HepG2 (cell line): ENCODE measurements around the gene MAGI1. TPM values are rescaled to one million over a fixed set of nuclear protein-coding genes. Genes with fewer than 3 reads are reported as not detected.

ENCODE experiments used
- CBX2 ChIP-seq, 2 experiments: fragments of 200-600 bp in 1 of 2; sonication (generic); formaldehyde crosslinking in 1 of 2; IDR thresholded peaks; 2 replicates each; pipeline versions ENCODE4 v1.7.0 to v1.8.1; 2018 to 2022; ENCODE audit warnings: low read depth in 2 of 2, low read length in 1 of 2, mild to moderate bottlenecking in 1 of 2, missing genetic modification reagents in 1 of 2
- HNF4A ChIP-seq: sonication (generic); formaldehyde crosslinking; IDR thresholded peaks from 2 replicates; pipeline ENCODE4 v1.4.0; 2020; ENCODE audit warnings: missing genetic modification reagents
- IKZF1 ChIP-seq: fragments of 450-650 bp; IDR thresholded peaks from 2 replicates; pipeline ENCODE4 v1.7.1; 2016
- MYNN ChIP-seq: sonication (generic); formaldehyde crosslinking; IDR thresholded peaks from 2 replicates; pipeline ENCODE4 v1.4.0; 2020; ENCODE audit warnings: mild to moderate bottlenecking, low read depth, missing genetic modification reagents
- NFIC ChIP-seq: IDR thresholded peaks from 2 replicates; pipeline ENCODE4 v1.6.1; 2012; ENCODE audit warnings: mild to moderate bottlenecking, low read length, inconsistent platforms
- NPAS2 ChIP-seq: sonication (generic); formaldehyde crosslinking; IDR thresholded peaks from 2 replicates; pipeline ENCODE4 v1.8.0; 2022; ENCODE audit warnings: mild to moderate bottlenecking, missing genetic modification reagents, borderline replicate concordance
- THAP11 ChIP-seq: IDR thresholded peaks from 2 replicates; pipeline ENCODE4 v1.6.1; 2016; ENCODE audit warnings: missing biosample characterization, missing genetic modification reagents
- U2AF1 ChIP-seq: fragments of 200-400 bp; formaldehyde crosslinking; optimal IDR thresholded peaks from 2 replicates; pipeline ENCODE3; 2017; ENCODE audit warnings: mild to moderate bottlenecking, low read depth, low read length
- YEATS2 ChIP-seq: sonication (generic); formaldehyde crosslinking; IDR thresholded peaks from 2 replicates; pipeline ENCODE4 v1.4.0; 2020; ENCODE audit warnings: missing genetic modification reagents, borderline replicate concordance
- ZNF598 ChIP-seq: sonication (generic); formaldehyde crosslinking; IDR thresholded peaks from 2 replicates; pipeline ENCODE4 v1.5.1; 2020; ENCODE audit warnings: mild to moderate bottlenecking, missing genetic modification reagents, borderline replicate concordance
- polyA plus RNA-seq, 8 experiments: library from polyadenylated mRNA; depleted of rRNA in 3 of 8; stranded (reverse) in 7 of 8; unstranded in 1 of 8; fragments of >200 nt; fragmentation: Illumina TruSeq in 4 of 8; extraction: Trizol in 4 of 8; gene quantifications; 2 replicates each; pipeline versions ENCODE4 v1.2.1 to v1.2.3, GENCODE V29; 2011 to 2016; ENCODE audit warnings: low read depth in 4 of 8, missing spikeins in 1 of 8, mixed read lengths in 1 of 8; ENCODE audit not compliant: insufficient read depth in 1 of 8
- total RNA-seq, 5 experiments: library from RNA; depleted of rRNA; stranded (reverse); fragments of >200 nt; fragmentation: Illumina TruSeq; extraction: Trizol; gene quantifications; 2 replicates each; pipeline ENCODE4 v1.2.3, GENCODE V29; 2016; ENCODE audit warnings: low read depth in 1 of 5
- TF ChIP-seq, protein P1 (sequence below): sonication (generic); formaldehyde crosslinking; IDR thresholded peaks from 2 replicates; pipeline ENCODE4 v1.5.1; 2020; ENCODE audit warnings: mild to moderate bottlenecking, missing genetic modification reagents, borderline replicate concordance
- TF ChIP-seq, protein P2 (sequence below): sonication (generic); formaldehyde crosslinking; IDR thresholded peaks from 2 replicates; pipeline ENCODE4 v1.4.0; 2020; ENCODE audit warnings: missing genetic modification reagents
- TF ChIP-seq, protein P3 (sequence below): sonication (generic); formaldehyde crosslinking; IDR thresholded peaks from 2 replicates; pipeline ENCODE4 v1.4.0; 2020; ENCODE audit warnings: mild to moderate bottlenecking, low read depth, missing genetic modification reagents
- TF ChIP-seq, protein P4 (sequence below): sonication (generic); formaldehyde crosslinking; conservative IDR thresholded peaks from 2 replicates; pipeline ENCODE4 v1.4.0; 2020; ENCODE audit warnings: mild to moderate bottlenecking, missing genetic modification reagents, moderate library complexity
- TF ChIP-seq, protein P5 (sequence below): IDR thresholded peaks from 2 replicates; pipeline ENCODE4 v1.6.1; 2018; ENCODE audit warnings: missing genetic modification reagents

The MAGI1 gene
- total and polyA plus RNA-seq, 2 of the 13 experiments (the other 11 are each of a cell fraction or from before 2014, with no cell fraction given): 22.2 to 26.0 TPM

DNA sequence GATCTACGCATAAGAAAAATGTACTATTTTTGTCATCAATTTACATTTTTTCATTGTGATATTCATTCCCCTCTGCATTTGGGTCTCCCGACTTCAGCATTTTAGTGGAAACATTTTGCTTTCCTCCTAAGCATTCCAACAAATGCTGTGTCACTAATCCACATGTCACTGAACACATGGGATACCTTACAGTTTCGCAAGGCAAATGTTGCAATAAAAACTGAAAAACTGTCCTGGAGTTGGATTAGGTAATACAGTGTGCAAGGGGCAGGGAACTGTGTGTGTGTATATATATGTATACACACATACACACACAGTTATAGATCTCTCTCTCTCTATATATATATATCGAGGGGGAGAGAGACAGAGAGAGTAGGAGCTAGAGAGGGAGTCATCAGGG, 632.2 kb downstream of the MAGI1 start (continued):
- TF ChIP-seq, protein P1, sequence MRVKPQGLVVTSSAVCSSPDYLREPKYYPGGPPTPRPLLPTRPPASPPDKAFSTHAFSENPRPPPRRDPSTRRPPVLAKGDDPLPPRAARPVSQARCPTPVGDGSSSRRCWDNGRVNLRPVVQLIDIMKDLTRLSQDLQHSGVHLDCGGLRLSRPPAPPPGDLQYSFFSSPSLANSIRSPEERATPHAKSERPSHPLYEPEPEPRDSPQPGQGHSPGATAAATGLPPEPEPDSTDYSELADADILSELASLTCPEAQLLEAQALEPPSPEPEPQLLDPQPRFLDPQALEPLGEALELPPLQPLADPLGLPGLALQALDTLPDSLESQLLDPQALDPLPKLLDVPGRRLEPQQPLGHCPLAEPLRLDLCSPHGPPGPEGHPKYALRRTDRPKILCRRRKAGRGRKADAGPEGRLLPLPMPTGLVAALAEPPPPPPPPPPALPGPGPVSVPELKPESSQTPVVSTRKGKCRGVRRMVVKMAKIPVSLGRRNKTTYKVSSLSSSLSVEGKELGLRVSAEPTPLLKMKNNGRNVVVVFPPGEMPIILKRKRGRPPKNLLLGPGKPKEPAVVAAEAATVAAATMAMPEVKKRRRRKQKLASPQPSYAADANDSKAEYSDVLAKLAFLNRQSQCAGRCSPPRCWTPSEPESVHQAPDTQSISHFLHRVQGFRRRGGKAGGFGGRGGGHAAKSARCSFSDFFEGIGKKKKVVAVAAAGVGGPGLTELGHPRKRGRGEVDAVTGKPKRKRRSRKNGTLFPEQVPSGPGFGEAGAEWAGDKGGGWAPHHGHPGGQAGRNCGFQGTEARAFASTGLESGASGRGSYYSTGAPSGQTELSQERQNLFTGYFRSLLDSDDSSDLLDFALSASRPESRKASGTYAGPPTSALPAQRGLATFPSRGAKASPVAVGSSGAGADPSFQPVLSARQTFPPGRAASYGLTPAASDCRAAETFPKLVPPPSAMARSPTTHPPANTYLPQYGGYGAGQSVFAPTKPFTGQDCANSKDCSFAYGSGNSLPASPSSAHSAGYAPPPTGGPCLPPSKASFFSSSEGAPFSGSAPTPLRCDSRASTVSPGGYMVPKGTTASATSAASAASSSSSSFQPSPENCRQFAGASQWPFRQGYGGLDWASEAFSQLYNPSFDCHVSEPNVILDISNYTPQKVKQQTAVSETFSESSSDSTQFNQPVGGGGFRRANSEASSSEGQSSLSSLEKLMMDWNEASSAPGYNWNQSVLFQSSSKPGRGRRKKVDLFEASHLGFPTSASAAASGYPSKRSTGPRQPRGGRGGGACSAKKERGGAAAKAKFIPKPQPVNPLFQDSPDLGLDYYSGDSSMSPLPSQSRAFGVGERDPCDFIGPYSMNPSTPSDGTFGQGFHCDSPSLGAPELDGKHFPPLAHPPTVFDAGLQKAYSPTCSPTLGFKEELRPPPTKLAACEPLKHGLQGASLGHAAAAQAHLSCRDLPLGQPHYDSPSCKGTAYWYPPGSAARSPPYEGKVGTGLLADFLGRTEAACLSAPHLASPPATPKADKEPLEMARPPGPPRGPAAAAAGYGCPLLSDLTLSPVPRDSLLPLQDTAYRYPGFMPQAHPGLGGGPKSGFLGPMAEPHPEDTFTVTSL (CRISPR knock-in tag): 0 out of 2 replicates have a peak, but pooled peaks have one; percentile 24
- TF ChIP-seq HNF4A (CRISPR knock-in tag) (peak; percentile 55), THAP11 (CRISPR knock-in tag) (no peak), U2AF1 (no peak), CBX2 (IDR thresholded peaks at IDR 0.05; ENCODE audit: low read depth, low read length) (no peak), CBX2 (CRISPR knock-in tag; IDR thresholded peaks at IDR 0.05; ENCODE audit: low read depth) (no peak), NFIC (no peak), ZNF598 (no peak), NPAS2 (CRISPR knock-in tag) (no peak), IKZF1 (no peak), MYNN (CRISPR knock-in tag) (no peak), YEATS2 (CRISPR knock-in tag) (no peak)
- TF ChIP-seq, protein P2, sequence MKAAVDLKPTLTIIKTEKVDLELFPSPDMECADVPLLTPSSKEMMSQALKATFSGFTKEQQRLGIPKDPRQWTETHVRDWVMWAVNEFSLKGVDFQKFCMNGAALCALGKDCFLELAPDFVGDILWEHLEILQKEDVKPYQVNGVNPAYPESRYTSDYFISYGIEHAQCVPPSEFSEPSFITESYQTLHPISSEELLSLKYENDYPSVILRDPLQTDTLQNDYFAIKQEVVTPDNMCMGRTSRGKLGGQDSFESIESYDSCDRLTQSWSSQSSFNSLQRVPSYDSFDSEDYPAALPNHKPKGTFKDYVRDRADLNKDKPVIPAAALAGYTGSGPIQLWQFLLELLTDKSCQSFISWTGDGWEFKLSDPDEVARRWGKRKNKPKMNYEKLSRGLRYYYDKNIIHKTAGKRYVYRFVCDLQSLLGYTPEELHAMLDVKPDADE (CRISPR knock-in tag): no peak
- TF ChIP-seq, protein P3, sequence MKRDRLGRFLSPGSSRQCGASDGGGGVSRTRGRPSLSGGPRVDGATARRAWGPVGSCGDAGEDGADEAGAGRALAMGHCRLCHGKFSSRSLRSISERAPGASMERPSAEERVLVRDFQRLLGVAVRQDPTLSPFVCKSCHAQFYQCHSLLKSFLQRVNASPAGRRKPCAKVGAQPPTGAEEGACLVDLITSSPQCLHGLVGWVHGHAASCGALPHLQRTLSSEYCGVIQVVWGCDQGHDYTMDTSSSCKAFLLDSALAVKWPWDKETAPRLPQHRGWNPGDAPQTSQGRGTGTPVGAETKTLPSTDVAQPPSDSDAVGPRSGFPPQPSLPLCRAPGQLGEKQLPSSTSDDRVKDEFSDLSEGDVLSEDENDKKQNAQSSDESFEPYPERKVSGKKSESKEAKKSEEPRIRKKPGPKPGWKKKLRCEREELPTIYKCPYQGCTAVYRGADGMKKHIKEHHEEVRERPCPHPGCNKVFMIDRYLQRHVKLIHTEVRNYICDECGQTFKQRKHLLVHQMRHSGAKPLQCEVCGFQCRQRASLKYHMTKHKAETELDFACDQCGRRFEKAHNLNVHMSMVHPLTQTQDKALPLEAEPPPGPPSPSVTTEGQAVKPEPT (CRISPR knock-in tag): no peak
- TF ChIP-seq, protein P4, sequence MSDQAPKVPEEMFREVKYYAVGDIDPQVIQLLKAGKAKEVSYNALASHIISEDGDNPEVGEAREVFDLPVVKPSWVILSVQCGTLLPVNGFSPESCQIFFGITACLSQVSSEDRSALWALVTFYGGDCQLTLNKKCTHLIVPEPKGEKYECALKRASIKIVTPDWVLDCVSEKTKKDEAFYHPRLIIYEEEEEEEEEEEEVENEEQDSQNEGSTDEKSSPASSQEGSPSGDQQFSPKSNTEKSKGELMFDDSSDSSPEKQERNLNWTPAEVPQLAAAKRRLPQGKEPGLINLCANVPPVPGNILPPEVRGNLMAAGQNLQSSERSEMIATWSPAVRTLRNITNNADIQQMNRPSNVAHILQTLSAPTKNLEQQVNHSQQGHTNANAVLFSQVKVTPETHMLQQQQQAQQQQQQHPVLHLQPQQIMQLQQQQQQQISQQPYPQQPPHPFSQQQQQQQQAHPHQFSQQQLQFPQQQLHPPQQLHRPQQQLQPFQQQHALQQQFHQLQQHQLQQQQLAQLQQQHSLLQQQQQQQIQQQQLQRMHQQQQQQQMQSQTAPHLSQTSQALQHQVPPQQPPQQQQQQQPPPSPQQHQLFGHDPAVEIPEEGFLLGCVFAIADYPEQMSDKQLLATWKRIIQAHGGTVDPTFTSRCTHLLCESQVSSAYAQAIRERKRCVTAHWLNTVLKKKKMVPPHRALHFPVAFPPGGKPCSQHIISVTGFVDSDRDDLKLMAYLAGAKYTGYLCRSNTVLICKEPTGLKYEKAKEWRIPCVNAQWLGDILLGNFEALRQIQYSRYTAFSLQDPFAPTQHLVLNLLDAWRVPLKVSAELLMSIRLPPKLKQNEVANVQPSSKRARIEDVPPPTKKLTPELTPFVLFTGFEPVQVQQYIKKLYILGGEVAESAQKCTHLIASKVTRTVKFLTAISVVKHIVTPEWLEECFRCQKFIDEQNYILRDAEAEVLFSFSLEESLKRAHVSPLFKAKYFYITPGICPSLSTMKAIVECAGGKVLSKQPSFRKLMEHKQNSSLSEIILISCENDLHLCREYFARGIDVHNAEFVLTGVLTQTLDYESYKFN (CRISPR knock-in tag): no peak
- TF ChIP-seq, protein P5, sequence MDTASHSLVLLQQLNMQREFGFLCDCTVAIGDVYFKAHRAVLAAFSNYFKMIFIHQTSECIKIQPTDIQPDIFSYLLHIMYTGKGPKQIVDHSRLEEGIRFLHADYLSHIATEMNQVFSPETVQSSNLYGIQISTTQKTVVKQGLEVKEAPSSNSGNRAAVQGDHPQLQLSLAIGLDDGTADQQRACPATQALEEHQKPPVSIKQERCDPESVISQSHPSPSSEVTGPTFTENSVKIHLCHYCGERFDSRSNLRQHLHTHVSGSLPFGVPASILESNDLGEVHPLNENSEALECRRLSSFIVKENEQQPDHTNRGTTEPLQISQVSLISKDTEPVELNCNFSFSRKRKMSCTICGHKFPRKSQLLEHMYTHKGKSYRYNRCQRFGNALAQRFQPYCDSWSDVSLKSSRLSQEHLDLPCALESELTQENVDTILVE (CRISPR knock-in tag): peak; percentile 57; the same call in 1 of the 2 replicates
